ENCODE measurements around the gene RBM17. TPM values are rescaled to one million over a fixed set of nuclear protein-coding genes. Genes with fewer than 3 reads are reported as not detected.

The RBM17 gene
- total and polyA plus RNA-seq, 10 of the 15 experiments (the other 5 are each of a cell fraction or from before 2014, with no cell fraction given): 28.4 to 181 (median 83.9) TPM

GRCh38 chr10:6144406-6145165 is 55.8 kb downstream of the RBM17 start (continued):
- TF ChIP-seq ZNF217 (IDR thresholded peaks at IDR 0.05) (no peak; the same call in 1 of the 2 replicates), SP1 (IDR thresholded peaks at IDR 0.05; ENCODE audit: low read depth, low read length) (no peak), GATAD2B (conservative IDR thresholded peaks at IDR 0.05; ENCODE audit: low read depth) (peak; percentile 94), REST (IDR thresholded peaks at IDR 0.05; ENCODE audit: low read depth, low read length) (no peak), MTA2 (IDR thresholded peaks at IDR 0.05; ENCODE audit: low read depth) (no peak), CEBPB (IDR thresholded peaks at IDR 0.05; ENCODE audit: borderline replicate concordance in 1 of 2, low read depth in 2 of 2, low read length in 2 of 2) (no peak), ASH2L (IDR thresholded peaks at IDR 0.05; ENCODE audit: borderline replicate concordance, low read depth) (no peak), TCF3 (IDR thresholded peaks at IDR 0.05; ENCODE audit: borderline replicate concordance, insufficient read depth, low read depth, low read length) (no peak), KLF5 (IDR thresholded peaks at IDR 0.05; ENCODE audit: partially characterized antibody) (no peak), KDM1A (IDR thresholded peaks at IDR 0.05; ENCODE audit: borderline replicate concordance) (no peak), RBBP5 (conservative IDR thresholded peaks at IDR 0.05) (no peak), SMAD1 (IDR thresholded peaks at IDR 0.05; ENCODE audit: low read depth, partially characterized antibody) (no peak), BACH1 (IDR thresholded peaks at IDR 0.05; ENCODE audit: borderline replicate concordance) (peak; percentile 87; the same call in 1 of the 2 replicates), SMARCA5 (IDR thresholded peaks at IDR 0.05) (no peak), ZNF207 (IDR thresholded peaks at IDR 0.05; ENCODE audit: borderline replicate concordance) (no peak), EGR1 (IDR thresholded peaks at IDR 0.05; ENCODE audit: borderline replicate concordance in 1 of 2, low read depth in 2 of 2, low read length in 2 of 2) (peak in 1 of 2 experiments; percentile 71; a peak in 1 of 3 replicates), TBL1XR1 (IDR thresholded peaks at IDR 0.05; ENCODE audit: low read depth, low read length) (no peak), POU2F2 (IDR thresholded peaks at IDR 0.05; ENCODE audit: borderline replicate concordance, low read depth, low read length) (no peak; the same call in 2 of the 3 replicates), ZNF24 (IDR thresholded peaks at IDR 0.05) (0 out of 2 replicates have a peak, but pooled peaks have one; percentile 38)
- TF ChIP-seq, protein P1, sequence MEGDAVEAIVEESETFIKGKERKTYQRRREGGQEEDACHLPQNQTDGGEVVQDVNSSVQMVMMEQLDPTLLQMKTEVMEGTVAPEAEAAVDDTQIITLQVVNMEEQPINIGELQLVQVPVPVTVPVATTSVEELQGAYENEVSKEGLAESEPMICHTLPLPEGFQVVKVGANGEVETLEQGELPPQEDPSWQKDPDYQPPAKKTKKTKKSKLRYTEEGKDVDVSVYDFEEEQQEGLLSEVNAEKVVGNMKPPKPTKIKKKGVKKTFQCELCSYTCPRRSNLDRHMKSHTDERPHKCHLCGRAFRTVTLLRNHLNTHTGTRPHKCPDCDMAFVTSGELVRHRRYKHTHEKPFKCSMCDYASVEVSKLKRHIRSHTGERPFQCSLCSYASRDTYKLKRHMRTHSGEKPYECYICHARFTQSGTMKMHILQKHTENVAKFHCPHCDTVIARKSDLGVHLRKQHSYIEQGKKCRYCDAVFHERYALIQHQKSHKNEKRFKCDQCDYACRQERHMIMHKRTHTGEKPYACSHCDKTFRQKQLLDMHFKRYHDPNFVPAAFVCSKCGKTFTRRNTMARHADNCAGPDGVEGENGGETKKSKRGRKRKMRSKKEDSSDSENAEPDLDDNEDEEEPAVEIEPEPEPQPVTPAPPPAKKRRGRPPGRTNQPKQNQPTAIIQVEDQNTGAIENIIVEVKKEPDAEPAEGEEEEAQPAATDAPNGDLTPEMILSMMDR (IDR thresholded peaks at IDR 0.05 in 2 of 3, conservative IDR thresholded peaks at IDR 0.05 in 1 of 3; ENCODE audit: control insufficient read depth in 2 of 3, extremely low read depth in 1 of 3, insufficient read depth in 1 of 3, low read depth in 3 of 3, low read length in 3 of 3): peak in 1 of 3 experiments; percentile 15; a peak in 1 of 6 replicates
- TF ChIP-seq, protein P2, sequence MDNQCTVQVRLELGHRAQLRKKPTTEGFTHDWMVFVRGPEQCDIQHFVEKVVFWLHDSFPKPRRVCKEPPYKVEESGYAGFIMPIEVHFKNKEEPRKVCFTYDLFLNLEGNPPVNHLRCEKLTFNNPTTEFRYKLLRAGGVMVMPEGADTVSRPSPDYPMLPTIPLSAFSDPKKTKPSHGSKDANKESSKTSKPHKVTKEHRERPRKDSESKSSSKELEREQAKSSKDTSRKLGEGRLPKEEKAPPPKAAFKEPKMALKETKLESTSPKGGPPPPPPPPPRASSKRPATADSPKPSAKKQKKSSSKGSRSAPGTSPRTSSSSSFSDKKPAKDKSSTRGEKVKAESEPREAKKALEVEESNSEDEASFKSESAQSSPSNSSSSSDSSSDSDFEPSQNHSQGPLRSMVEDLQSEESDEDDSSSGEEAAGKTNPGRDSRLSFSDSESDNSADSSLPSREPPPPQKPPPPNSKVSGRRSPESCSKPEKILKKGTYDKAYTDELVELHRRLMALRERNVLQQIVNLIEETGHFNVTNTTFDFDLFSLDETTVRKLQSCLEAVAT (IDR thresholded peaks at IDR 0.05): no peak
